ENCODE data around the gene DNALI1.
"Not testable (repeated sequence)": the region's sequence is repeated elsewhere in the genome, so short reads cannot be mapped to it uniquely, and the experiment has no call there.

The DNALI1 gene

GRCh38 chr1:37517569-37517968 is 39.2 kb upstream of the DNALI1 start:
- H3K27ac ChIP-seq (ENCODE audit: extremely low read depth, low read depth, low read length), result no peak overlapping the region
- TF ChIP-seq ZBTB1 (tag by site-specific recombination; IDR thresholded peaks at IDR 0.05), result no peak
- TF ChIP-seq ZNF112 (tag by site-specific recombination; IDR thresholded peaks at IDR 0.05), result no peak
- TF ChIP-seq, protein P1, sequence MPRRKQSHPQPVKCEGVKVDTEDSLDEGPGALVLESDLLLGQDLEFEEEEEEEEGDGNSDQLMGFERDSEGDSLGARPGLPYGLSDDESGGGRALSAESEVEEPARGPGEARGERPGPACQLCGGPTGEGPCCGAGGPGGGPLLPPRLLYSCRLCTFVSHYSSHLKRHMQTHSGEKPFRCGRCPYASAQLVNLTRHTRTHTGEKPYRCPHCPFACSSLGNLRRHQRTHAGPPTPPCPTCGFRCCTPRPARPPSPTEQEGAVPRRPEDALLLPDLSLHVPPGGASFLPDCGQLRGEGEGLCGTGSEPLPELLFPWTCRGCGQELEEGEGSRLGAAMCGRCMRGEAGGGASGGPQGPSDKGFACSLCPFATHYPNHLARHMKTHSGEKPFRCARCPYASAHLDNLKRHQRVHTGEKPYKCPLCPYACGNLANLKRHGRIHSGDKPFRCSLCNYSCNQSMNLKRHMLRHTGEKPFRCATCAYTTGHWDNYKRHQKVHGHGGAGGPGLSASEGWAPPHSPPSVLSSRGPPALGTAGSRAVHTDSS (tag by site-specific recombination; IDR thresholded peaks at IDR 0.05), result no peak
- no peak for TF ChIP-seq ZNF426 (tag by site-specific recombination; IDR thresholded peaks at IDR 0.05)
- TF ChIP-seq ZNF558 (tag by site-specific recombination; IDR thresholded peaks at IDR 0.05), result no peak
- CTCF ChIA-PET, result interaction anchor here (0.9 kb wide), 1 partner anchor 83 kb away, joined by 3 read pairs; no protein-coding TSS in a partner anchor
- H3K4me3 ChIP-seq (ENCODE audit: low read depth, low read length), result no peak overlapping the region
- H3K9me3 ChIP-seq (ENCODE audit: control insufficient read depth, insufficient read depth, low read depth, low read length), result no peaks in the 10 kb centered on the region
- no peaks in the 10 kb centered on the region for H3K4me1 ChIP-seq (ENCODE audit: control insufficient read depth, insufficient read depth, low read length)
- peaks cover 3 to 7% of the 10 kb centered on the region in 2 experiments; a peak in 2 of 3 replicates for H3K36me3 ChIP-seq (ENCODE audit: control insufficient read depth in 2 of 2, insufficient read depth in 1 of 2, low read length in 2 of 2)
- POLR2A ChIA-PET, result no interaction called here

- H3K4me3 ChIP-seq (ENCODE audit: low read depth, low read length); H3K27ac ChIP-seq (ENCODE audit: extremely low read depth, low read depth, low read length); H3K4me1 ChIP-seq (ENCODE audit: control insufficient read depth, insufficient read depth, low read length); POLR2A ChIA-PET; H3K9me3 ChIP-seq (ENCODE audit: control insufficient read depth, insufficient read depth, low read depth, low read length); H3K36me3 ChIP-seq (ENCODE audit: control insufficient read depth in 2 of 2, insufficient read depth in 1 of 2, low read length in 2 of 2): not testable (repeated sequence)
- CTCF ChIA-PET, result interaction anchor here (0.9 kb wide), 1 partner anchor 83 kb away, joined by 3 read pairs; no protein-coding TSS in a partner anchor
Observed at GRCh38 chr1:37518241-37518640, 38.5 kb upstream of the DNALI1 start.

DNA sequence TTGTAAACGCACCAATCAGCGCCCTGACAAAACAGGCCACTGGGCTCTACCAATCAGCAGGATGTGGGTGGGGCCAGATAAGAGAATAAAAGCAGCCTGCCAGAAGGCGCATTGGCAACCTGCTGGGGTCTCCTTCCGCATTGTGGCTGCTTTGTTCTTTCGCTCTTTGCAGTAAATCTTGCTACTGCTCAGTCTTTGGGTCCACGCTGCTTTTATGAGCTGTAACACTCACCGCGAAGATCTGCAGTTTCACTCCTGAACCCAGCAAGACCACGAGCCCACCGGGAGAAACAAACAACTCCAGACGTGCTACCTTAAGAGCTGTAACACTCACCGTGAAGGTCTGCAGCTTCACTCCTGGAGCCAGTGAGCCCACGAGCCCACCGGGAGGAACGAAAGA is 37.8 kb upstream of the DNALI1 start:
- H3K4me3 ChIP-seq (ENCODE audit: low read depth, low read length); H3K27ac ChIP-seq (ENCODE audit: extremely low read depth, low read depth, low read length); H3K4me1 ChIP-seq (ENCODE audit: control insufficient read depth, insufficient read depth, low read length); CTCF ChIA-PET; H3K36me3 ChIP-seq (ENCODE audit: control insufficient read depth in 2 of 2, insufficient read depth in 1 of 2, low read length in 2 of 2); POLR2A ChIA-PET; H3K9me3 ChIP-seq (ENCODE audit: control insufficient read depth, insufficient read depth, low read depth, low read length): not testable (repeated sequence)

DNA sequence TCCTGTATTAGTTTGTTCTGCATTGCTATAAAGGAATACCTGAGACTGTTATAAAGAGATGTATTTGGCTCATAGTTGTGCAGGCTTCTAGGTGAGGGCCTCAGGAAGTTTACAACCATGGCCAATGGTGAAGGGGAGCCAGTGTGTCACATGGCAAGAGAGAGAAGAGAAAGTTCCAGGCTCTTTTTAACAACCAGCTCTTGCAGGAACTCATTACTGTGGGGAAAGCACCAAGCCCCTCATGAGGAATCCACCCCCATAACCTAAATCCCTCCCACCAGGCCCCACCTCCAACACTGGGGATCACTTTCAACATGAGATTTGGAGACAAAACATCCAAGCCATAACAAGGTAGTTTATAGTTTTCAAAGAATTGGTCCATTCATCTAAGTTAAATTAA is 37.1 kb upstream of the DNALI1 start:
- CTCF ChIA-PET, result no interaction called here
- Histone ChIP-seq H3K9me3 (ENCODE audit: control insufficient read depth, insufficient read depth, low read depth, low read length) (no peaks in the 10 kb centered on the region), H3K4me1 (ENCODE audit: control insufficient read depth, insufficient read depth, low read length) (no peaks in the 10 kb centered on the region), H3K27ac (ENCODE audit: extremely low read depth, low read depth, low read length) (no peak overlapping the region), H3K4me3 (ENCODE audit: low read depth, low read length) (no peak overlapping the region), H3K36me3 (ENCODE audit: control insufficient read depth in 2 of 2, insufficient read depth in 1 of 2, low read length in 2 of 2) (no peaks in the 10 kb centered on the region)
- POLR2A ChIA-PET, result no interaction called here
- TF ChIP-seq, protein P2, sequence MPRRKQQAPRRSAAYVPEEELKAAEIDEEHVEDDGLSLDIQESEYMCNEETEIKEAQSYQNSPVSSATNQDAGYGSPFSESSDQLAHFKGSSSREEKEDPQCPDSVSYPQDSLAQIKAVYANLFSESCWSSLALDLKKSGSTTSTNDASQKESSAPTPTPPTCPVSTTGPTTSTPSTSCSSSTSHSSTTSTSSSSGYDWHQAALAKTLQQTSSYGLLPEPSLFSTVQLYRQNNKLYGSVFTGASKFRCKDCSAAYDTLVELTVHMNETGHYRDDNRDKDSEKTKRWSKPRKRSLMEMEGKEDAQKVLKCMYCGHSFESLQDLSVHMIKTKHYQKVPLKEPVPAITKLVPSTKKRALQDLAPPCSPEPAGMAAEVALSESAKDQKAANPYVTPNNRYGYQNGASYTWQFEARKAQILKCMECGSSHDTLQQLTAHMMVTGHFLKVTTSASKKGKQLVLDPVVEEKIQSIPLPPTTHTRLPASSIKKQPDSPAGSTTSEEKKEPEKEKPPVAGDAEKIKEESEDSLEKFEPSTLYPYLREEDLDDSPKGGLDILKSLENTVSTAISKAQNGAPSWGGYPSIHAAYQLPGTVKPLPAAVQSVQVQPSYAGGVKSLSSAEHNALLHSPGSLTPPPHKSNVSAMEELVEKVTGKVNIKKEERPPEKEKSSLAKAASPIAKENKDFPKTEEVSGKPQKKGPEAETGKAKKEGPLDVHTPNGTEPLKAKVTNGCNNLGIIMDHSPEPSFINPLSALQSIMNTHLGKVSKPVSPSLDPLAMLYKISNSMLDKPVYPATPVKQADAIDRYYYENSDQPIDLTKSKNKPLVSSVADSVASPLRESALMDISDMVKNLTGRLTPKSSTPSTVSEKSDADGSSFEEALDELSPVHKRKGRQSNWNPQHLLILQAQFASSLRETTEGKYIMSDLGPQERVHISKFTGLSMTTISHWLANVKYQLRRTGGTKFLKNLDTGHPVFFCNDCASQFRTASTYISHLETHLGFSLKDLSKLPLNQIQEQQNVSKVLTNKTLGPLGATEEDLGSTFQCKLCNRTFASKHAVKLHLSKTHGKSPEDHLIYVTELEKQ (tag by site-specific recombination; IDR thresholded peaks at IDR 0.05; ENCODE audit: borderline replicate concordance), result no peak
- TF ChIP-seq, protein P3, sequence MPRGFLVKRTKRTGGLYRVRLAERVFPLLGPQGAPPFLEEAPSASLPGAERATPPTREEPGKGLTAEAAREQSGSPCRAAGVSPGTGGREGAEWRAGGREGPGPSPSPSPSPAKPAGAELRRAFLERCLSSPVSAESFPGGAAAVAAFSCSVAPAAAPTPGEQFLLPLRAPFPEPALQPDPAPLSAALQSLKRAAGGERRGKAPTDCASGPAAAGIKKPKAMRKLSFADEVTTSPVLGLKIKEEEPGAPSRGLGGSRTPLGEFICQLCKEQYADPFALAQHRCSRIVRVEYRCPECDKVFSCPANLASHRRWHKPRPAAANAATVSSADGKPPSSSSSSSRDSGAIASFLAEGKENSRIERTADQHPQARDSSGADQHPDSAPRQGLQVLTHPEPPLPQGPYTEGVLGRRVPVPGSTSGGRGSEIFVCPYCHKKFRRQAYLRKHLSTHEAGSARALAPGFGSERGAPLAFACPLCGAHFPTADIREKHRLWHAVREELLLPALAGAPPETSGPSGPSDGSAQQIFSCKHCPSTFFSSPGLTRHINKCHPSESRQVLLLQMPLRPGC (tag by site-specific recombination; IDR thresholded peaks at IDR 0.05), result no peak
- TF ChIP-seq, protein P4, sequence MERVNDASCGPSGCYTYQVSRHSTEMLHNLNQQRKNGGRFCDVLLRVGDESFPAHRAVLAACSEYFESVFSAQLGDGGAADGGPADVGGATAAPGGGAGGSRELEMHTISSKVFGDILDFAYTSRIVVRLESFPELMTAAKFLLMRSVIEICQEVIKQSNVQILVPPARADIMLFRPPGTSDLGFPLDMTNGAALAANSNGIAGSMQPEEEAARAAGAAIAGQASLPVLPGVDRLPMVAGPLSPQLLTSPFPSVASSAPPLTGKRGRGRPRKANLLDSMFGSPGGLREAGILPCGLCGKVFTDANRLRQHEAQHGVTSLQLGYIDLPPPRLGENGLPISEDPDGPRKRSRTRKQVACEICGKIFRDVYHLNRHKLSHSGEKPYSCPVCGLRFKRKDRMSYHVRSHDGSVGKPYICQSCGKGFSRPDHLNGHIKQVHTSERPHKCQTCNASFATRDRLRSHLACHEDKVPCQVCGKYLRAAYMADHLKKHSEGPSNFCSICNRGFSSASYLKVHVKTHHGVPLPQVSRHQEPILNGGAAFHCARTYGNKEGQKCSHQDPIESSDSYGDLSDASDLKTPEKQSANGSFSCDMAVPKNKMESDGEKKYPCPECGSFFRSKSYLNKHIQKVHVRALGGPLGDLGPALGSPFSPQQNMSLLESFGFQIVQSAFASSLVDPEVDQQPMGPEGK (tag by site-specific recombination; IDR thresholded peaks at IDR 0.05), result no peak
- TF ChIP-seq AEBP2 (tag by site-specific recombination; IDR thresholded peaks at IDR 0.05; ENCODE audit: borderline replicate concordance), result no peak
- no peak for TF ChIP-seq ZNF596 (tag by site-specific recombination; IDR thresholded peaks at IDR 0.05)
- no peak for TF ChIP-seq ZNF366 (tag by site-specific recombination; conservative IDR thresholded peaks at IDR 0.05)
- no peak for TF ChIP-seq ZNF473 (tag by site-specific recombination; IDR thresholded peaks at IDR 0.05)
- TF ChIP-seq ZNF610 (tag by site-specific recombination; IDR thresholded peaks at IDR 0.05; ENCODE audit: borderline replicate concordance), result no peak
- TF ChIP-seq ZNF830 (tag by site-specific recombination; IDR thresholded peaks at IDR 0.05; ENCODE audit: low read depth), result no peak
- TF ChIP-seq ZNF19 (tag by site-specific recombination; IDR thresholded peaks at IDR 0.05; ENCODE audit: low read depth), result no peak
- TF ChIP-seq, protein P1 (tag by site-specific recombination; IDR thresholded peaks at IDR 0.05), result no peak

All from HEK293 (cell line).